COLO668 (cell line): Measurements from ENCODE around the gene PKD1L1.

Source experiments
- DNase-seq: peaks from one replicate; lab custom pipeline; 2025; ENCODE audit not compliant: unreplicated experiment; lab: John Stamatoyannopoulos, UW

The PKD1L1 gene

GRCh38 chr7:47739891-47740290 lies 208.4 kb downstream of the PKD1L1 start:
- DNase-seq = no peak

- DNase-seq = no peak
Observed at GRCh38 chr7:47739301-47739875, 208.9 kb downstream of the PKD1L1 start.

DNA sequence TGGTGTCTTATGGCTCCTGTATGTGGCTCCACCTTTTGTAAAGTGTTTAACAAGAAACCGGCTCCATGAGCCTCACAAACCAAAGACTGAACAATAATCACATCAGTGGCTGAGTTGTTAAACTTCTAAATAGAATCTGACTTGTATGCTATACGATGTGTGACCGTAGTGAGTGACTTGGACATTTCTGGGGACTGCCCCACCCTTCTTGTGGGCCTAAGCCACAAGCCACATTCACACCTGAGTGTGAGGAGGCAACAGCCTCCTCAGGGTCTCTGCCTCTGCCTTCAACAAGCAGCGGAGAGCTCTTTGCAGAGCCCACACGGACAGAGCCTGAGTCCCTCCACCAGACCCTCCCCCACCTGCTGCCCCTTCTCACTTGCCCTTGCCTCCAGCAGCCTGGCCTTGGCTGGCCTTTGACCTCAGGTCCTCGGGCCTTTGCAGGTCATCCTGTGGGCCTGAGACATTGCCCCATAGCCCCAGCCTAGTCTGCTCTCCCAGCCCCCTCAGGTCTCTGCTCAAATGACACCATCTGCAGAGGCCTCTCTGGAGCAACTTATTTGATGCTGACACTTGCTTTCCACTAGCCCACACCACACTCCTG lies 209.6 kb downstream of the PKD1L1 start:
- no peak for DNase-seq

DNA sequence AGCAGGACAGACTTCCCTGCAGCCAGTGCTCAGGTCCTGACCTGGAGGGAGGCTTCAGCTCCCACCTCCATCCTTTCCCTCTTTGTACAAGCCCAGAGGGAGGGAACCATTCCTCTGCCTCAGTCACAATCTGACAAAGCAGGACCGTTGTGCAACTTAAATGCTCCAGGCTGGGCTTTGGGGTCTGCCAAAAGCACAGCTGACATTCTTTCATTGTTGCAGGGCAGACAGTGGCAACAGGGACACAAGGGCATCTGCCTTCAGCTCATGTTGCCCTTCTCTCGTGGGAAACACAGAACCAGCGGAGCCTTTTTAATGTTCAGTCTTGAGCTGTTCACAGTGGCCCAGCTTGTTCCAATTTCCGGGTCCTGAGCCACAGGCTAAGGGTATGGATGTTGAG lies 210.7 kb downstream of the PKD1L1 start:
- DNase-seq = no peak

GRCh38 chr7:47735431-47736345 lies 212.6 kb downstream of the PKD1L1 start:
- DNase-seq = no peak

GRCh38 chr7:47734949-47735291 lies 213.3 kb downstream of the PKD1L1 start:
- DNase-seq = no peak

DNA sequence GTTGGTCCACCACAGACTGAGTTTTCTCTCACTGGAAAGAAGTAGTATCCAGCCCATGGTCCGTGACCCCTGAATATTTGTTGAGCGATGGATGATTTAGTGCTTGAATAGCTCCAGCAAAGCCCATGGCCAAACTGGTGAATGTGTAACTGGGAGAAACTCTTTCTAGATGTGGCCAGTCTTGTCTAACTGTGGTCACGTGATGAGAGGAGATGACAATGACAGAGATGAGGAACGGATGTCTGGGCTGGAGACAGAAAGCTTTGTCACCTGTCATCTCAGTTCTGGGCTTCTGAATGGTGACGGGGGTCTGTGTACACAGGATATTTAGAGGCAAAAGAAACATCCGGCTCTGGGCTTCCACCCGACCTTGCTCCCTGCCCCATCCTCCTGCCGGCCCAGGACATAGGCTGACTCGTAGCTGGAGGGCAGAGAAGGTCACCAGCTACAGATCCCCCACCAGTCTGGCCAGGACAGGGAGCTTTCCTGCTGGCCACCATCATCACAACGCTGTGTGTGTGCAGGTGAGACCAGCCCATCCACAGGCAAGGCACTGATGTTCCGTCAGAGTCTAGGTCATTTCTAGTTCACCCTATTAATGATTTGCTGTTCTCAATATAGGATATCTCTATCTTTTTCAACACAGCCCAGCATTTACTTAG lies 213.8 kb downstream of the PKD1L1 start:
- DNase-seq = no peak

- DNase-seq = no peak
Observed at GRCh38 chr7:47730142-47730541, 218.1 kb downstream of the PKD1L1 start.

- DNase-seq = no peak
Observed at GRCh38 chr7:47726047-47726726, 222.1 kb downstream of the PKD1L1 start.

GRCh38 chr7:47725031-47725780 lies 223.1 kb downstream of the PKD1L1 start:
- peak; percentile 77 for DNase-seq
